Activated T-cell treated with anti-CD3 and anti-CD28 coated beads, Interleukin-2, amount 50 U/mL, for 24 hours (primary cell): ENCODE measurements around the gene ZC3H6.
"Not testable (repeated sequence)": the region's sequence is repeated elsewhere in the genome, so short reads cannot be mapped to it uniquely, and the experiment has no call there.

Experiments used
- DNase-seq: peaks from one replicate; pipeline ENCODE4 v3.0.0-alpha.2; 2020
- H3K27ac Mint-ChIP-seq: 2 replicates; pipeline ENCODE4 v1.8.0; 2020; ENCODE audit warnings: mild to moderate bottlenecking, mixed read lengths
- H3K27me3 Mint-ChIP-seq: 2 replicates; pipeline ENCODE4 v1.8.0; 2020; ENCODE audit warnings: mixed read lengths
- H3K36me3 Mint-ChIP-seq: 2 replicates; pipeline ENCODE4 v1.8.0; 2020; ENCODE audit warnings: low read depth, mixed read lengths
- H3K4me1 Mint-ChIP-seq: 2 replicates; pipeline ENCODE4 v1.8.0; 2020; ENCODE audit warnings: low read depth, mixed read lengths
- H3K4me3 Mint-ChIP-seq: 2 replicates; pipeline ENCODE4 v1.8.0; 2020; ENCODE audit warnings: mild to moderate bottlenecking, moderate library complexity, mixed read lengths
- H3K9me3 Mint-ChIP-seq: 2 replicates; pipeline ENCODE4 v1.8.0; 2020; ENCODE audit warnings: mixed read lengths

The ZC3H6 gene

DNA sequence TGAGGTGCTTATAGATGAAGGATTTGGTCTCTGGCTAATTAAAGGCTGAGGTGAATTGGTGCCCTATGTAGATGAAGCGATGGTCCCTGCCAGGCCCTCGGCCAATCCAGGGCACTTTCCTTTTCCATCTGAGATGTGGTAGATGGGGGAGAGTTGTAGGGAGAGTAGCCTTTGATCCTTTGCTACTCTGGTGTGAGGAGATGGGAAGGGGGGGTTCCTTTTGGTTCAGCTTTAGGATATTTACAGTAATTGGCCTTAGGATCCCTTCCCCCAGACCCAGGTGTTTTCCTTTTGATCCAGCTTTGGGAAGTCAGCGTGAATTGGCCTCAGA lies 15.1 kb upstream of the ZC3H6 start:
- no peak overlapping the region for H3K4me3 Mint-ChIP-seq
- H3K27me3 Mint-ChIP-seq: no peaks in the 10 kb centered on the region
- DNase-seq: no peak
- H3K9me3 Mint-ChIP-seq: no peaks in the 10 kb centered on the region
- no peaks in the 10 kb centered on the region for H3K36me3 Mint-ChIP-seq
- H3K27ac Mint-ChIP-seq: no peak overlapping the region
- H3K4me1 Mint-ChIP-seq: peaks cover 18% of the 10 kb centered on the region

DNA sequence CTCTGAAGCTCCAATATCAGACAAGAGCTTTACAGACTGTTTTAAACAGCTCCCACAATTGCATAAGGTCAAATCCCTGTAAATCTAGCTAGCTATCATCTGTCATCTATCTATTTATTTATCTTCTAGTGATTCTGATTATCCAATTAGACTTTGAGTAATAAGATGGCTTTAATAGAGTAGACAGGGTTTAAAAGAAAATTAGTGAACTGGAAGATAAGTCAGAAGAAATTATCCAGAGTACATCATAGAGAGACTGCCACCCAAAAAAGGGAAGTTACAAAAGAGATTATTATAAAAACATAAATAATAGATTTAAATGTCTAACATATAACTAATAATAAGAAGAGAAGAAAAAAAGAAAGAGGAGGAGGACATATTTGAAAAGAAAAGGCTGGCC lies 12.5 kb upstream of the ZC3H6 start:
- Mint-ChIP-seq H3K27ac (no peak overlapping the region), H3K4me1 (peaks cover 13% of the 10 kb centered on the region), H3K27me3 (no peaks in the 10 kb centered on the region), H3K9me3 (no peaks in the 10 kb centered on the region), H3K4me3 (no peak overlapping the region), H3K36me3 (no peaks in the 10 kb centered on the region)
- no peak for DNase-seq

DNA sequence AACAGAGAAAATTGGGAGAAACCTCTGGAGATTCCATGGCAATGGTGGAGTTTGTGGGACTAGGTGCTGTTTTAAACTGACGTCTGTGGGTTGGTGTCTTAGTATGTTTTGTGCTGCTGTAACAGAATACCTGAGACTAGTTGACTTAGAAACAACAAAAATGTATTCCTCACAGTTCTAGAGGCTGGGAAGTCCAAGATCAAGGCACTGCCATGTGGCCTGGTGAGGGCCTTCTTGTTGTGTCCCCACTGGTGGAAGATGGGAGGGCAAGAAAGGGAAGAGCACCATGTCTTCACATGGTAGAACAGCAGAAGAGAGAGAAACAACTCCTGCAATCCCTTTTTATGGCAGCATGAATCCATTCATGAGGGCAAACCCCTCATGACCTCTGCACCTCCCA lies 6.8 kb upstream of the ZC3H6 start:
- peaks cover 6% of the 10 kb centered on the region for H3K4me1 Mint-ChIP-seq
- H3K27me3 Mint-ChIP-seq: no peaks in the 10 kb centered on the region
- no peaks in the 10 kb centered on the region for H3K36me3 Mint-ChIP-seq
- no peak overlapping the region for H3K4me3 Mint-ChIP-seq
- peaks cover 5% of the 10 kb centered on the region for H3K9me3 Mint-ChIP-seq
- H3K27ac Mint-ChIP-seq: no peak overlapping the region
- DNase-seq: no peak

DNA sequence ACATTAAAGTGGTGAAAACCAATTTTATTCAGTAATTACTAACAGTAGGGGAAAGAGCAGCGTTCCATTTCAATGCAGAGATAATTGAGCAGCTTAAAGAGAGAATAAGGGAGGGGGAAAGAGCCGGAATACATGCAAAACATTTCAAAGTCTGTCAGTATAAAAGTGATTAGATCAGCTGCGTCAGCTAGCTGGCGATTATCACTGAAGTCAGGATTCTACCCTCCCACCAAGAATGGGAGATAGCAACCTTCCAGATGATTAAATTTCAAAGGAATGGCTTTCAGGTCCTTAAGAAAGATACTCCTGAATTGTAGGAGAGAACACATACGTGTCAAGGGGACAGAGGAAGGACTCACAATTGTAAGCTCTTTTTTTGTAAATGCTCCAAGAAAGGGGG lies 2.7 kb upstream of the ZC3H6 start:
- peaks cover 12% of the 10 kb centered on the region for H3K4me1 Mint-ChIP-seq
- no peak overlapping the region for H3K27ac Mint-ChIP-seq
- H3K36me3 Mint-ChIP-seq: peaks cover 4% of the 10 kb centered on the region
- DNase-seq: no peak
- no peak overlapping the region for H3K4me3 Mint-ChIP-seq
- H3K9me3 Mint-ChIP-seq: peaks cover 5% of the 10 kb centered on the region
- no peaks in the 10 kb centered on the region for H3K27me3 Mint-ChIP-seq

DNA sequence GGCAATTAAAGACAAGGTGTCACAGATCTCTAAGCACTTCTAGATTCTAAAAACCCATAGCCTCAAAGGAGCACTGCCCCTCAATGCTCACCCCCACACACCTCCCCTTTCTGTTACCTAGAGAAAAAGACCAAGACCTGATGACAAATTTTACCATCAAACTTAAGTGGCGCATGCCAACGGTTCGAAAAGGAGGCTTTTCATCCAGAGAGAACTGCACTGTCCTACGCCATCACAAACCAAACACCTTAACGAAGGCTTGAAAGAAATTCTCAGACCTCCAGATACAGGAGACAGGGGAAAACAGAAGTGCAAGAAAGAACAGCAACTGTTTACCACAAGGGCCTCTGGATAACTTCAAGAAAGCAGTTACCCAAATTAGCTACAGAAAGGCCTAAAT lies 2.0 kb upstream of the ZC3H6 start:
- H3K4me1 Mint-ChIP-seq: peaks cover 16% of the 10 kb centered on the region
- H3K4me3 Mint-ChIP-seq: peak overlapping the region; percentile 24
- peaks cover 4% of the 10 kb centered on the region for H3K36me3 Mint-ChIP-seq
- no peak overlapping the region for H3K27ac Mint-ChIP-seq
- DNase-seq: no peak
- no peaks in the 10 kb centered on the region for H3K27me3 Mint-ChIP-seq
- H3K9me3 Mint-ChIP-seq: peaks cover 3% of the 10 kb centered on the region

DNA sequence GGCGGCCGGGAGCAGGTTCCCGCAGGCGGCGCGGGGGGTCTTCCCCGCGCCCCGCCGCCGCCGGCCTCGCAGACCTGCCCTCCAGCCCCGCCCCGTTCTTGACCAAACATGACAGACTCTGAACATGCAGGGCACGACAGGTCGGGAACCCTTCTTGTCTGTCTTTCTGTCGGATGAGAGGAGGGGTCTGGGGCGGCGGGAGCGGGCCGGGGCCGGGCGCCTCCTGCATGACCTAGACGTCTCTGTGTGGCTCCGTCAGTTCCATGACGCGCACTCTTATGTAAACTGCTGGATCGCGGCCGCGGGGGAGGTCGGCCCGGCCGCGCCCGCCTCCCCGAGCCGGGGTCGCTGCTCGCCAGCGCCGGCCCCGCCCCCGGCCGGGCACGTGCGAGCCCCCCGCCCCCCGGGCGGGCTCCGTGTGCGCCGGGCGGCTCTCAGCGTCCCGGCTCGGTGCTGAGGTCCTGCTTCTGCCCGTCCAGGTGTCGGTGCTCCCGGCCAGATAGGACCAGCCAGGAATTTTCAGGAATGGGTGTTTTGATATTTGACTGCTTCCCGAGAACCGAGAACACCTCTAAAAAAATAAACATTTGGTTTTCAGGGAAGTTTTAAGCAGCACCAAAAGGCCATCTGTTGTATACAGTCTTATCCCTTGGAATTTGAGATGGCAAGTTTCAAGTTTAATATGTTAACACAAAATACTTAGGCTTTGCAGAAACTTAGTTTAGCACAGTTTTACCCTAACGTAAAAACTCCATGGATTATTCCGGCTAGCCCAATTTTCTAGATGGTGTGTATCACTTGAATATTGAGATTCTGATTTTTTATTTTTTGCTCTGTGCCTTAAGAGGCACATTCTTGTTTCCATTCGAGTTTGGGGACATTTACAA lies 733 bp downstream of the ZC3H6 start:
- Mint-ChIP-seq H3K27me3 (no peaks in the 10 kb centered on the region), H3K27ac (peak overlapping the region; percentile 99), H3K9me3 (no peaks in the 10 kb centered on the region), H3K36me3 (peaks cover 4% of the 10 kb centered on the region), H3K4me1 (peaks cover 35% of the 10 kb centered on the region), H3K4me3 (peak overlapping the region; percentile 95)
- DNase-seq: peak; percentile 88

DNA sequence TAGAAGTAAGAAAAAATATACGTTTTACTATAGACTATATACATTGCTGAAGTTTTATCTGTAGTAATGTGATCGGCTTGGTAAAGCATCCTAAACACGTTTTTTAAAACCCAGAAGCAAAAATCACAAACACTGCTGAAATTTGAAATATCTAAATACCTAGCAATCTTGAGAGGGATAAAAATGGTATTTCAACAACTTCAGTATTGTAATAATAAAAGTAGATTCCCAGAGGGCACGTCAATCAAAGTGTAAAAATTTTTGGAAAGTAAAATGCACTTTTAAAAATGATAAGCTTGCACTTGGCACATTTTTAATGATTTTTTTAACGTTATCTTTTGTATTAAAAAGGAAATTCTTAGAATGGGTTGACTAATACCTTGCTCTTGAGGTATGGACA lies 1.6 kb downstream of the ZC3H6 start:
- Mint-ChIP-seq H3K4me3 (peak overlapping the region; percentile 95), H3K36me3 (peaks cover 4% of the 10 kb centered on the region), H3K9me3 (no peaks in the 10 kb centered on the region), H3K27me3 (no peaks in the 10 kb centered on the region), H3K4me1 (peaks cover 41% of the 10 kb centered on the region), H3K27ac (peak overlapping the region; percentile 33)
- no peak for DNase-seq

DNA sequence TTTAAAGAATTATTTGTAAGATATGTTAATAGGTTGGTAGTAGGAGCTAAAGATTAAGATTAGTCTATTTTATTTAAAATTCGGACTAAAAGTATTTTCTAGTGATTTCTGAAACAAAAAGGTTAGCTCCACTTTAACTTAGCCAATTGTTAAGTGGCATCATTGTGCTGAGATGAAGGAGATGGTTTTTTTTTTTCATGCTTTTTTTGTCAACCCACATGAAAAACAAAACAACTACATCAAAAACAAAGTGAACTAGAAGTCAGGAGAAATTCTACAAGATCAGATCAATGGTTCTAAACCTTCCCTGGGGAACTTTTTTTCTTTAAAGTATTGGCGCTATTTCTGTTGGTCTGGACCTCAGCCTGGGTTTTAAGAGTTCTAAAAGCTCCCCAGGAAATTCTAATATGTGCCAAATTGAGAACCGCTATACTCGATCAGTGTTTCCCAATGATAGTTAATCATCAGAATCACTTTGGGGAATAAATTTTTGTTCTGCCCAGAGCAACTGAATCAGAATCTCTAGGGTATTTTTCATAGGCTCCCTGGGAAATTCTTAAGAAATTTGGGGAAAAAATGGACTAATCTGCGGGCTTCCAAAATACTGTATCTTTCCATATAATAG lies 2.3 kb downstream of the ZC3H6 start:
- no peak for DNase-seq
- H3K4me1 Mint-ChIP-seq: peaks cover 46% of the 10 kb centered on the region
- peak overlapping the region; percentile 95 for H3K4me3 Mint-ChIP-seq
- H3K27ac Mint-ChIP-seq: peak overlapping the region; percentile 38
- H3K9me3 Mint-ChIP-seq: no peaks in the 10 kb centered on the region
- H3K36me3 Mint-ChIP-seq: peaks cover 4% of the 10 kb centered on the region
- no peaks in the 10 kb centered on the region for H3K27me3 Mint-ChIP-seq

DNA sequence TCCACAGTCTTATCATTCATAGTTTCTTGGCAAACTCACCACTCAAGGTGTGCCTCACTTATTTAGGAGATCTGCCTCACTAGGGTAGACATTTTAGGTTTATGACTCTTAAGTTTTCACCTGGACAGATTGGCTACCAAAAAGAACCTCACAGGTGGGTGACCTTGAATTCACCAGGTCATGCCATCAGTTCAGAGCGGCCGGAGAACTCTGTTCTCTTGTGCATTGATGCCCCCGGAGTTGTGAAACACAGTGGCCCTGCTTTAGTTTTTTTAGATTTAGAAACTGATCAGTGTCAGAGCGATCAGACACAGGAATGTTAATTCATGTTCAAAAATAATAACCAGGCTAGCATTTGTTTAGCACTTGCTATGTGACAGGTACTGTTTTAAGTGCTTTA lies 6.7 kb downstream of the ZC3H6 start:
- H3K4me3 Mint-ChIP-seq, H3K27ac Mint-ChIP-seq, H3K36me3 Mint-ChIP-seq, H3K9me3 Mint-ChIP-seq, DNase-seq, H3K27me3 Mint-ChIP-seq: not testable (repeated sequence)
- H3K4me1 Mint-ChIP-seq: peaks cover 42% of the 10 kb centered on the region

DNA sequence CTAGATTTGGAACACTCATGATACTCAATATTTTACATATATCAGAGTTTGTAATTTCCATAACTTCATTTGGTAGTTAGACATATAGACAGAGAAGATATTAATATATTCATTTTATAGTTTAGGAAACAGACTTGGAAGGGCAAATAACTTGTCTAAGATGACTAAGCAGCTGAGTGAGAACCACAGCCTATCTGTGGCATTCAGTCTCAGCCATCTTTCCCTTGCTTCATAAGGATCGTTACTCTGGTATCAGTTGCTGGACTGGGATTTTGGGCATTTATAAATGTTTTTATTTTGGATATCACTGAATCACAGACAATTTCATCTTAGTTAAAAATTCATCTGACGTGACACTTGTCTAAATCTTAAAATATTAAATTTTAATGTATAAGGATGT lies 8.1 kb downstream of the ZC3H6 start:
- H3K36me3 Mint-ChIP-seq, H3K4me3 Mint-ChIP-seq, H3K9me3 Mint-ChIP-seq, DNase-seq, H3K27me3 Mint-ChIP-seq, H3K27ac Mint-ChIP-seq: not testable (repeated sequence)
- peaks cover 33% of the 10 kb centered on the region for H3K4me1 Mint-ChIP-seq

DNA sequence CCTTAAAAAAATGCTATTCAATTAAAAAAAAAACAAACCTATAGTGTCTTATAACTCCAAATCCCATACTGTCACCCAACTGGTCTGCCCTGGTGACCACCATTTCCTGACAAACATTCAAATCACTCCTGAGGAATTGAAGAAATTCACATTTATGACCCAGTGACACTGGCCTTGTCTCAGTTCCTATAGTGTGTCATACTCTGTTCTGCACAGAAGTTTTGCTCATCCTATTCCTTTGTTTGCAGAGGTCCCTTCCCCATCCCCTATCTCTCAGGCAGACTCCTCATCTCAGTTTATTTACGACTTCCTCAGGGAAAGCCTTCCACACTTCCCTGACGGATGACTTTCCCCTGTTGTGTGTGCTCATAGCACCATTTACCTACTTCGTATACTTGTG lies 14.7 kb downstream of the ZC3H6 start:
- DNase-seq: no peak
- Mint-ChIP-seq H3K36me3 (no peaks in the 10 kb centered on the region), H3K9me3 (no peaks in the 10 kb centered on the region), H3K27me3 (no peaks in the 10 kb centered on the region), H3K4me1 (peaks cover 6% of the 10 kb centered on the region), H3K4me3 (no peak overlapping the region), H3K27ac (no peak overlapping the region)

DNA sequence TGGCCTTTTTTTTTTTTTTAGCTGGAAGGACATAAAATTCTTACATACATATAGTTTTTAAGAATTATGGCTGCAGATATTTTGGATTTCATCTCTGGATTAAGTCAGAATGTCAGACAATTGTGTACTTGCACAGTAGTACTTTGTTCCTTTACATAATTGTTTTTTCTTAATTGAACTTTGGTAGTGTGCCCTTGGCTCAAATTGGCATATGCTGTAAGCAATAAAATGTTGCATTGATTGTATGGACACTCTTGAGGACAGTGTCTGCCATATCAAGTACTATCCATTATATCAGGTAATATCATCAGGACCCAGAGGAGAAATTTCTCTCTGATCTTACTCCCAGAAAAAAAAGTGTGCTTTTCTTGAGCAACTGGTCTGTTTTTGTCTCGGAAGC lies 15.3 kb downstream of the ZC3H6 start:
- DNase-seq: no peak
- Mint-ChIP-seq H3K4me3 (no peak overlapping the region), H3K4me1 (peaks cover 6% of the 10 kb centered on the region), H3K27ac (no peak overlapping the region), H3K36me3 (no peaks in the 10 kb centered on the region), H3K27me3 (no peaks in the 10 kb centered on the region), H3K9me3 (no peaks in the 10 kb centered on the region)

DNA sequence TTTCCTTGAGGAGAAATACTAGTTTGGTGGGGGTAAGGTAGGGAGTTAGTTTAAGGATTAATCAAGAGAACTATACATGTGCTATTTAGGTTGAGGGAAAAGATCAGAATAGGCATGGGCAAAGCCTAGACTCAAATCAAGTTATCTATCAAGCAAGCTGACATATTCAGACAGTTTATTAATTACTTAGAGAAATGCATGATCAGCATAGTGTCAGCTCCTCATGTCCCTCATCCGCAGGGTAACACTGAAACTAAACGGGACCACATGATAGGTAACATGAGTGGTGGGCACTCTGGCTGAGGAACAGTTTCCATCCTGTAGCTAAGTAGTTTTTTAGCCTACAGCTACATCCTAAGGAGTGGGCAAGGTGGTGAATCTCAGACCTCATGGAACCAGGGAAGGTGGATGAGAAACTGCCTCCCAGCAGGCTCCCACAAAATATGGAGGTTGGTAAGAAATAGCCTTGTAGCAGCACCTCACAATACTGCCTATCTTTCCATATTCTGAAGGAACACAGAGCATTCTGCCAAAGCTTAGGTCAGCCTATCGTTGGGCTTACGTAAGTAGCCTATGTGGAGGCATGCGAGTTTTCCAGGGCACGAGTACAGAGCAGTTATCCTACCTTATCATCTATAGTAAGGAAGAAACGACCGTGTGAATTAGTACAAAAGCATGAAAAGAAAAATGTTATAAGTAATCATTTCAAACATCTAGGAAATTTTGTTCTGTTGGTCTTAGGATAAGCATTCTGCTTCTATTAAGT lies 18.4 kb downstream of the ZC3H6 start:
- Mint-ChIP-seq H3K4me1 (peaks cover 13% of the 10 kb centered on the region), H3K27ac (no peak overlapping the region), H3K27me3 (no peaks in the 10 kb centered on the region), H3K9me3 (no peaks in the 10 kb centered on the region), H3K36me3 (no peaks in the 10 kb centered on the region), H3K4me3 (no peak overlapping the region)
- no peak for DNase-seq

DNA sequence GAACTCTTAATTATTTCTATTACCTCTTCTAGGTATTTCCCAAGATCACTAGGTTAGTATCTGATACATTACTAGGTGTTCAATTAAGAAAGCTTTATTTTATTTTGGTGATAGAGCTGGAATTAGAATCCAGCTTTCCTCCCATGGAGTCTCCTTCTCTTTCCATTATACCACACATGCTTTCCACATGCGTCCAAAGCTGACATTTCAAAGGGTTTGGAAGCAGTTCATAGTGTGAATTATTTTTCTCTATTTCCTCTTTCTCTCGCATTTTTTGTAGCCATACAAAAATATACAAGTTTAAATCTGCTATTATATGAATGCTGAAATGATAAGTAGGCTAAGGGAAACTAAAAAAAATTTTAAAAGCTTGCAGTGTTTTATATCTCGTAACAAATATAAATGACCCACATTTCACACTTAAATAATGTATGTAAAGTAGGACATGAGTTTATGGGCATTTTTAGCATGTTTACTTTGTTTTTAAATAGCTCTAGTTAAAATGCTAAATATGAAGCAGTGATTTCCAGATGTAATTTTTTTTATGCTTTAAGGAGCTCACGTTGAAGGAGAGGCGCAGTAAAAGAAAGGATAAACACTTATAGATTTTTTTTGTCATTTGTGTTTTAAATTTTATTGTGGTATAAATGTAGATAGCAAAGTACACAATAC lies 20.1 kb downstream of the ZC3H6 start:
- Mint-ChIP-seq H3K27me3 (no peaks in the 10 kb centered on the region), H3K4me1 (peaks cover 13% of the 10 kb centered on the region), H3K9me3 (no peaks in the 10 kb centered on the region), H3K27ac (no peak overlapping the region), H3K4me3 (no peak overlapping the region), H3K36me3 (peaks cover 5% of the 10 kb centered on the region)
- no peak for DNase-seq
